HG03558 (cell line): Measurements from ENCODE around the gene TBXAS1.
"Not testable (repeated sequence)": the region's sequence is repeated elsewhere in the genome, so short reads cannot be mapped to it uniquely, and the experiment has no call there.

Experiments used
- ATAC-seq: cut with Tn5 transposase; IDR thresholded peaks from one replicate; pipeline ENCODE4 v1.9.1; 2021; ENCODE audit warnings: moderate number of reproducible peaks; ENCODE audit not compliant: unreplicated experiment; ENCODE audit errors: extremely low read depth

TBXAS1 gene

DNA sequence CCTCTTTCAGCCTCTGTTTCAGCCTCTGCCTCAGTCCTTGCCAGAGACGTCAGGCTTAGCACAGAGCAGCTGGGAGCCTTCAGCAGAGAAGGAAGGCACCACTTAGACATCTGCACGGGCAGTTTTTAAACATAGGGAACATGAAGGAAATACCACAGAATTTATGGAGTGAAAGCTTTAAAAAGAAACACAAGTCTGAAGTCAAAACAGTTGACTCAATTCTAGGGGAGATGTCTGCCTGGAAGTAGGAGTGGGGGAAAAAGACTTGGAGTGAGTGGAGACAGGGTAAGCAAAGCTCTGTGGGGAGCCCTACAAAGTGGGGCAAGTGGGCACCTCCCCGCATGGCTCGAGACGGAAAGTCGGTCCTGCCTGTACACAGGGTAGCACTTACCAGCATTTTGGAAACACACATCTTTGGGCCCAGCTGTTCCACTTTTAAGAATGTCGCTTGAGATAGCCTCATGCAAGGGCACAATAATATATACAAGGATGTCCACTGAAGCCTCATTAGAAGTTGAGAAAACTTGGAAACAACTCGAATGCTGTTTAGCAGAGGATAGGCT, 5.0 kb upstream of the TBXAS1 start:
- ATAC-seq = no peak

DNA sequence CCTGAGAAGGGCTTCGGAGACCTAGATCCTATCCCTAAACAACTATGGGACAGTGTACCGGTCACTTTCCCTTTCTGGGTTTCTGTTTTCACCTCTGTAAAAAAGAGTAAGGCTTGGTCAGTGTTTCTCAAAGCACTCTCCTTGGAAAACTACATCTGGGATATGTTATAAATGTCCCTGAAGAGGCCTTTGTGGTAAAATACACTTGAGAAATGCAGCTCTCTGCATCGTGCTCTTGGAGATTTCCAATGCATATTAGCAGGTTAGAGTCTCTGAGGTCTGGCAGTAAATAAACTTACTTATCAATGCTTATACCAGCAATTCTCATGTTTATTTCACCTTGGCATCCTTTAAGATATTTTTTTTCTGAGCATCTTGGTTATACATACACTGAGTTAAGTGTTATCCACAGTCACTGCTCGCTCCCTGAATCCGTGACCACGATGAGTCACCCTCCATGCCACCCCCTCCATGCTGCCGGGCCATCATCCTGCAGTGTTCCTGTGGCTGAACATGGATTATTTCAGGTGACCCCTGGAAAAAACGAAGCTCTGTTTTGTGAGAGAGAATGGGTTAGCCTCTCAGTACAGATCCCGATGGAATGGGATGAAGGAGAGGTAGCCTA, 3.3 kb upstream of the TBXAS1 start:
- ATAC-seq = no peak

DNA sequence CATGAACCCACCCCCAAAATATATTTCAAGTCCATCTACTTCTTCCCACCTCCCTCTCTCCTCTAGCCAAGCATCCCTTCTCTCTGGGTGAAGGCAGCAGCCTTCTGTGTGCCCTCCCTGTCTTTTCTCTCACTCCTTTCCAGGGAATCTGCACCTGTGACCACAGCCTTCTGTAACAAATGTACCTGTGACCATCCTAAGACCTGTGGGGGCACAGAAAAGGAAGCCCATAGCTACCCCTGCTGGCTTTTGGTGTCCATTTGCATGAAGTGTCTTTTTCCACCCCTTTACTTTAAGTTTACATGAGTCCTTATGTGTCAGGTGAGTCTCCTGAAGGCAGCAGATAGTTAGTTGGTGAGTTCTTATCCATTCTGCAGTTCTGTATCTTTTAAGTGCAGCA, 2.0 kb upstream of the TBXAS1 start:
- no peak for ATAC-seq

DNA sequence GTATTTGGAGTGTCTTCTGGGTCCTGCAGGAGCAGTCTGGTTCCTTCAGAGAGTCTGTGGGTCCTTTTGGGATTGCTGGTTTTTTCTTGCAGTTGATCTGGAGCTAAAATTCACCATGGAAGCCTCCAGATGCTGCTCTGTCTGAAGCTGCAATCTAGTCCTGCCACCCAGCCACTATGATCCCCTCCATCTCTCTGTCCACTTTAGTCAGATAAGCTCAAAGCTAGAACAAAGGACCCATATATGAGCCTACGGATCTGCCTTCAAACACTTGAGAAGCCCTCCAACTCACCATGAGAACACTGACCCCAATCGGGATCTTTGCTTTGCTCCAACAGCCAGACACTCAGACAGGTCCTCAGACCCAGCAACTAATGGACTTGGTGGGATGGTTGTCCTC, 618 bp upstream of the TBXAS1 start:
- no peak for ATAC-seq

DNA sequence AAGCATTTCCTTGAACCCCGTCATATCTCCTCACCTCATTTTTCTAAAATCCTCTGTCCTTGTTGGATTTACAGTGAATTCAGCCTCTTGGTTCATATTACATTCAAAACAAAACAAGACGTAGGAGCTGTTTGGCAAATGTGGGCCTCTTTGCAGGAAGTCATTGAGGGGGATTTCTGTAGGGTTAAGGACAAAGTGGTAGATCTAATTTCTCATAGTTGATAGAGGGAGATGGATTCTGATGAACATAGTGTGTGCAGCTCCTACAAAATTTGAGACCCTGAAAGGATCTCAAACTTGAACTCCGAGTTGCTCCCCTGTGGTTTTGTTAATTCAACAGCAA, 682 bp downstream of the TBXAS1 start:
- no peak for ATAC-seq

DNA sequence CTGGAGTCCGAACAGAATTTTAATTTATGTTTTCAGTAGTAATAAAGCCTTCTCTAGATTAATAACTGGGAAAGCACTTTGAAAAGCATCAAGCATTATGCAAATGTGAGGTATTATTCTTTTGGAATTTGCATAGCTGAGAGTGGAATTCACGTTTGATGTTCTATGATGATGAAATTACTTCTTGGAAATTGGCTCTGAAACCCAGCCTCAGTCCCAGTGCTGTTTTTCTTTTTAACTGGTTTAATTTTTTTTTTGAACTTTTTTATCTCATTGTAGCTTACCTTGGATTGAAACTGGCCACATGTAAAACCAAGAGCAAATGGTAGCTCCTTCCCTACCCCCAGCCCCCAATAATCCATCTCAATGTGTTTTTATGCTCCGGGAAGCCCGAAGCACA, 1.2 kb downstream of the TBXAS1 start:
- no peak for ATAC-seq

DNA sequence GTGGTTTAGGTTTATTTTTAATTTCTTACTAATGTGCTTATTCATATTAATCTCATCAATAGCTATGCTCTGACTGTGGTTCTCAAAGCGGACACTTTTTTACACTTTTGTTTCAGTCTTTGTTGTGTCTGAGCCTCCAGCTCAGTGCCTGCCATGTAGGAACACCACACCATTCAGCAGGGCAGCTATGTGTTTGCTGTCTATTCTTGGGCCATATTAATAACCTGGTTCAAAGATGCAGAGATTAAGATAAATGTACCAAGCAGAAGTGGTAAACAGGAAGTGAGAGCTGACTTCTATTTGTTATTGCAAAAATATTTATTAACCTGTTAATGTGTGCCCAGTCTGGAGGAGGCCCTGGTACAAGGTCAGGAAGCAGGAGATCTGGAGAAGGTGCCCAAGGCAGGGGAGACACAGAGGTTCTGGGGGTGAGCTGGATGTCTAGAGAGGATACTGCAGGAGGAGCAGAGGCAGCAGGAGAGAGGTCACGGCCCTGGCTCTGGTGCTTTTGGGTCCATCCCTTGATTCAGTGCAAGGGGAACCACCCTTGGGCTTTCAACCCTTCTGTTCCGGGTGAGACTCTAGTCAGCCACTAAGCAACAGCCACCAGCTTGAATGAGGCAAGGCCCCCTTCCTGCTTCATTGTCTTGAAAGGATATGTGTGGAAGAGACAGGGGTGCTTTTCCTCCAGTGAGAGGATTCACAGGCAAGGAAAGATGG, 1.9 kb downstream of the TBXAS1 start:
- no peak for ATAC-seq

DNA sequence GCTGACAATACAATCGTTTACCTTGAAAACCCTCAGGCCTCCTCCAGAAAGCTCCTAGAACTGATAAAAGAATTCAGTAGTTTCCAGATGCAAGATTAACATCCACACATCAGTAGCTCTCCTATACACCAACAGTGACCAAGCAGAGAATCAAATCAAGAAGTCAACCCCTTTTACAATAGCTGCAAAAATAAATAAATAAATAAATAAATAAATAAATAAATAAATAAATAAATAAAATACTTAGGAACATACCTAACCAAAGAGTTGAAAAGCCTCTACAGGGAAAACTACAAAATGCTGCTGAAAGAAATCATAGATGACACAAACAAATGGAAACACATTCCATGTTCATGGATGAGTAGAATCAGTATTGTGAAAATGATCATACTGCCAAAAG, 6.8 kb downstream of the TBXAS1 start:
- not testable (repeated sequence) for ATAC-seq

DNA sequence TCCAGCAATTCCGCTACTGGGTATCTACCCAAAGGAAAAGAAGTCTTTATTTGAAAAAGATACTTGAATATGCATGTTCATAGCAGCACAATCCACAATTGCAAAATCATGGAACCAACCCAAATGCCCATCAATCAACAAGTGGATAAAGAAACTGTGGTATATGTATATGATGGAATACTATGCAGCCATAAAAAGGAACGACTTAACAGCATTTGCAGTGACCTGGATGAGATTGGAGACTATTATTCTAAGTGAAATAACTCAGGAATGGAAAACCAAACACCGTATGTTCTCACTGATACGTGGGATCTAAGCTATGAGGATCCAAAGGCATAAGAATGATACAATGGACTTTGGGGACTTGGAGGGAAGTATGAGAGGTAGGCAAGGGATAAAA, 8.2 kb downstream of the TBXAS1 start:
- not testable (repeated sequence) for ATAC-seq

DNA sequence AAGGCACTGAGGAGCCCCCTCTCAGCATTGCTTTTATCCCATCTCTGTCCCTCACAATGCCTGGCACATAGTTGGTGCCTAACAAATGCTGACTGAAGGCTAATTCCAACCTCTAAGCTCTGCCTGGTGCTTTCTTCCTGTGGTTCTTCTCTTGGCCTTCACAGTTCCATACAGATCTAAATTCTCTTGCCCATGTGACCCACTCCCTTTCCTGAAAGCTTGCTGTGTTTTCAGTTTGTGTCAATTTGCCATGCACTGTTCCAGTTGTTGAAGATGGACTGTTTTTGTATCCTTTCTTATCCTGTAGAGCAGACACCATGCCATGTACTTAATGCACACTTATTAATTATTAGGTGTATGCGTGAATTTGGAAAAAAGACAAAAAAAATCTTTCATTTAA, 9.2 kb downstream of the TBXAS1 start:
- ATAC-seq = no peak

DNA sequence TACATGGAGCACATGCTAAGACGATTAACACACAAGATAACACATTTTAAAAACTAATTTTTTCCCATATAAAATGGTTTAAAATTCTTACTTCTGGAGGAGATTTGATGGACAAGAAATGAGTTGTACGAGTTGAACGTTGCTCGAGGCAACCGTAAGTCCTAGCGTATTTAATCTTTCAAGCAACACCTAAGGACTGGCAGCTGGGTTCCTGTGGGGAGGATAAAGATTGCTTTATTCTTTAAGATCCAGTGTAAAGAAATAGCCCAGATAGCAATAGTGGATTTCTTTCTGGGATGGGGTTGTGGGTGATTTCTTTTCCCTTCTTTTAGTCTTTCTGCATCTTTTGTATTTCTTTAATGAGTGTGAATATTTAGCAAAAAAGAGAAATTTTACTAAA, 9.8 kb downstream of the TBXAS1 start:
- no peak for ATAC-seq

DNA sequence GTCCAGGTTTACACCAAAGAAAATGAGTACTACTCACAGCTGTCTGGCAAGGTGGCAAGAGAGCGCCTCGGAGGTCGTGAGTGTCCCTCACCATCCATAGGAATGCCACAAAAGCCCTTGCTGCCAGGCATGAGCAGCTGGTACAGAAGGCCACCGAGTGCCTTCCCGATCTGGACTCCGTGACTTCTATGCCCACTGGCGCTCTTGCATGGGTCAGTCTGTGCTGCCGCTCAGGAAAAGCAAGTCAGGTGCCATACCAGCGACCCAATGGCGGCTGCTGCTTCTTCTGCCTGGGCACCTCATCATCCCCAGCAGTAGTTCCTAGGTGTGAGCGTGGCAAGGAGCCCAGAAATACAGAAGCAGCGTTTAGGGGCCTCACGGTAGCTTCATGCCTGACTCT, 11.7 kb downstream of the TBXAS1 start:
- no peak for ATAC-seq

DNA sequence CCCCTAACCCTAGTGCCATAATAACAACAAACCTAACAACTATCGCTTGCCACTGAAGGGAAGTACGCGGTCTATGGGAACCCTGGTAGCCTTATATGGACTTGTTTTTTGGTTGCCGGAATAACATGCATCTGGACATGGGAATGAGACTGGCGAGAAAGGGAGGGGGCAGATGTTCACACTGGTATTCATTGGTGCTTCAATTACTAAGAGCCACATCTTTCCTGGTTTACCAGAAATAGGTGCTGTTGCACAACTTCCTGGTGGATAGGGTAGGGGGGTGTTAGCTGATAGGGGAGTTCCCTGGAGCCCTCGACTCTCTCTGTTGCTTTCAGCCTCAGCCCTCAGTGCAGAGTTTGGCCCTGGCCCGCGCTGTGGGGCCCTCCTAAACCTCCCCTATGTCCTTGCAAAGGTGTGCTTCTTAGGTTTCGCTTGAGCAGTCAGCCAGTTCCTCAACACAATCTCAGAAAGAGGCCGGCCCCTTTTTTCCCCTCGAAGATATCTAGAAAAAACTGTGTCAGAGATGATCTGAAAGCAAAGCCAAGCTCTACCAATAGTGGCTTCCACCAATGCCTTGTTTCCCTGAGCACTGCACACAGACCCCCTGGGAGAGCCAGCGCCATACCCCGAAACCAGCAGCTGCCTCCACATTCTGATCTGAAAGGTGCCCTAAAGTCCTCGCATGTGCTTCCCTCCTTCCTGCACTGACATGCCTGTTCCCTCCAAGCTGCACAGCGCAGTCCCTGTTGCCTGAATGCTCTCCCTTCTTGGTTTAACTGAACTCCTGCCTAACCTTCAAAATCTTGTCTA, 13.5 kb downstream of the TBXAS1 start:
- ATAC-seq = no peak

DNA sequence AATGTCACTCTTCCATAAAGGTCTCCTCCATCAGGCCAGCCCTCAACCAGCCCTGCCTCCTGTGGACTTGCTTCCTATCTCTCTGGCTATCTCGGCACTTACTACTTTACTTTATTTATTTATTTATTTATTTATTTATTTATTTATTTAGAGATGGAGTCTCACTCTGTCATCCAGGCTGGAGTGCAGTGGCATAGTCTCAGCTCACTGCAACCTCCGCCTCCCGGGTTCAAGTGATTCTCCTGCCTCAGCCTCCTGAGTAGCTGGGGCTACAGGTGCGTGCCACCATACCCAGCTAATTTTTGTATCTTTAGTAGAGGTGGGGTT, 14.1 kb downstream of the TBXAS1 start:
- ATAC-seq = not testable (repeated sequence)

DNA sequence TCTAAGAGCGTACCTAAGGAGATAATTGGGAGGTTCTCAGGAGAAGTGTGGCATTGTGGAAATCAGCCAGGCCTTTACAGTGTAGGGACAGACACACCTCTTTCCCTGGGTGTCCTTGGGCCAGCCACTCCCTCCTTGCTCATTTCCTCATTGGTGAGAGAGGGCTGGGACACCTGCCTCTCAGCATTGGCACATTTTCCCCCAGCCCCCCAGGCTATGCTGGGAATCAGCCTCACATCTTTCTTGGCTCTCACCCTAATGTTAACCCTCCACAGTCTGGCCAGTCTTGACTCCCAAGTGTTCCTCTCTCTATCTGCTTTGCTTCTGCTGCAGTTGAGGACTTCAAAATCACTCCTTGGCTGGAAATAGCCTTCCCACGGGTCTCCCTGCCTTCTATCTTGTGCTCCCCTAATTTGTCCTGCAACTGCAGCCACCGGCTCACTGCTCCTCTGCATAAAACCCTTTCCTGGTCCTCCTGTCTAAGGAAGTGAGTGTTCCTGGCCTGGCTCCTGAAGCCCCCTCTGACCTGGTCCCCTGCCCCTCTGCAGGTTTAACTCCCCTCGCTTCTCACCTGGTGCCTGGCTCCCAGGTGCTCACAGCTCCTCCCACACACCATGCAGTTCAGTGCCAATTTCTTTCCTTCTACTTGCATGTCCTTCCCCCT, 15.8 kb downstream of the TBXAS1 start:
- ATAC-seq = no peak

DNA sequence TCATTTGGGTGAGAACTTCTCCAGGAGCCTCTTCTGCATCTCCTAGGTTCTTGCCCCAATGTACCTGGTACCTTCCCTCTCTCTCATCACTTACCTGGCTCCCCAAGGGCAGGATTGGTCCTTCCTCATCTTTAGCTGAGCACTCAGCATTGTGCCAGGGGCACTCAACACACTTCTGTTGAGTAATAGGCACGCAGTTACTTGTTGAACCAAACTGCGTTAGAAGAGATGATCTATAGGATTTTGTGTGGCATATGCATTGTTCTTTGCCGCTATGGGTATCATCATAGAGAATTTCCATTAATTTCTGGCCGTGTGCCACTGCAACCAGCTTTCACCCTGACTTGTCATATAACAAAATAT, 16.4 kb downstream of the TBXAS1 start:
- no peak for ATAC-seq

DNA sequence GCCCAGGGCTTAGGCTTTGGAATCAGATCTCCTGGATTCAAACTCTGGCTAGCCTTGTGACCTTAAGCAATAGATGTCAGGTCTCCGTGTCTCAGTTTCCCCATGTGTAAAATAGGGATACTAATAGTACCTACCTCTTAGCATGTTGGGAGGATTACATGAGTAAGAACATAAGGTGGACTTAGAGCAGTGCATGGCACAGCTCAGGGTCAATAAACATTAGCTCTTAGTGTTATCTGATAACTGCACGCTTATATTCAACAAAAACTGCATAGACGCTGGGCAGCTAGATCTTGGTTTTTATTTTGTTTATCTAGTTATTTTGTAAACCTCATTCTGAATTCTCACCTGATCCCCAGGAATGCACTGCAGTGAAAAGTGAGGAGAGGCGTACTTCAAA, 17.2 kb downstream of the TBXAS1 start:
- no peak for ATAC-seq

DNA sequence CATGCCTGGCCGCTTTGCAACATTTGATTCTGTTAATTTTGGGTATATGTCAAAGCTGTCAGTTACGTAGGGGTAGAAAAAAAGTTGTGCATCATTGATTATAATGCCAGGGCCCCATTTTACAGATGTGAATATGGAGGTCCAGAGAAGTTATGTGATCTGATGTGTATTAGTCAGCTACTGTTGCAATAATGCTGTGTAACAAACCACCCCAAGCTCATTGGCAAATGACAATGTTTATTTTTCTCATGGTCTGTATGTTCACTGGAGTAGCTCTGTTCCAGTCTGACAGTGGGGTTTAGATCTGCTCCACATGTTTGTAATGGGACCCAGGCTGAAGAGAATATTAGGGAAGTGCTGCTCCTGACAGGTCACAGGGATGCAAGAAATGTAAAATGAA, 19.2 kb downstream of the TBXAS1 start:
- ATAC-seq = no peak

DNA sequence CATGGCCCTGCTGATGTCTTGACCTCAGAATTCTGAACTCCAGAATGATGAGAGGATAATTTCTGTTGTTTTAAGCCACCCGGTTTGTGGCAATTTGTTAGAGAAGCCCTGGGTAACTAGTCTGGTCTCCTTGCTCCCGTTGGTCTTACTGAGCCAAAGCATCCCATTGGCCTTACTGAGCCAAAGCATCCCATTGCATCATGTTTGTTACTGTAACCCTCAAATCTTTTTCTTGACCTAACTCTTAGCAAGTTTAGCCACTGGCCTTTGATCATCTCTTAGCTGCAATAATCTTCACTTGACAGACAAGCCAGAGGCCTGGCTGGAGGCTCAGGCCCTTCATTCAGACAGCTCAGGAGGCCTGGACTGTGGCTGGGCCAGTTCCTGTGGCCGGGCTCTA, 21.8 kb downstream of the TBXAS1 start:
- no peak for ATAC-seq

DNA sequence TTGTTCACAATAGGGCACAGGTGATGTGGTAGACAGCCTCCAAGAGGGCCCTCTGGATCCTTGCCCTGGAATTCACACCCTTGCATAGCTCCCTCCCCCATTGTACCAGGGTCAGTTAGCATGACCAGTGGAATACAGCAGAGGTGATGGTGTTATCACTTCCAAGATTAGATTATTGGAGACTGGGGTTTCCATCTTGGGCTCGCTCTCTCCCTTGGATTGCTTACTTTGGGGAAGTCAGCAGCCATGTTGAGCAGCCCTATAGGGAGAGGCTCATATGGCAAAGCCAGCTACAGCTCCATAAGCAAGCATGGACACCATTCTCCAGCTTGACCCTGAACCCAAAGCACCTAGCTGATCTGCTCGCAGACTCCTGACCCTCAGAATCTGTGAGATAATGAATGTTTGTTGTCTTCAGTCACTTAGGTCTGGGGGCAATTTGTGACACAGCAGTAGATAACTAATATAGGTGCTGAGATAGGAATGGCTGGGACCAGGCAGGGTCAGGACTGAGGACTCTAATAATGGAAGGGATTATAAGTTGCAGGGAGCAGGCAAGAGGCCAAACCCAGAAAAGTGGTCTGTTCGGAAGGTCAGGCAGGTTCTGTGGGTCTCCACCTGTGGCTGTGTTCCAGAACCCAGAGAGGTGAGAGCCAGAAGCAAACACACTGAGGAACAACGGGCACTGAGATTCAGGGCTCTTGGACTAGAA, 22.9 kb downstream of the TBXAS1 start:
- no peak for ATAC-seq
